GM12878 (cell line): Measurements from ENCODE around the gene ELP4. TPM values are rescaled to one million over a fixed set of nuclear protein-coding genes. Genes with fewer than 3 reads are reported as not detected.

ENCODE experiments used
- ATAC-seq: fragments of 200-7000 bp; cut with Tn5 transposase; 3 replicates; pipeline ENCODE4 v1.9.1; 2020; ENCODE audit warnings: mild to moderate bottlenecking, moderate library complexity
- BruUV-seq: library from RNA; stranded (reverse); fragments of 400-500 nt; replicated peaks from 2 replicates; lab custom pipeline; 2021; lab: Mats Ljungman, UMichigan
- CTCF ChIA-PET: fragments of 300-600 bp; sonication (Branson Sonifier 250); formaldehyde crosslinking; extraction: SDS; loops from one replicate; lab custom pipeline; 2021; ENCODE audit warnings: inconsistent platforms; lab: Yijun Ruan, JAX
- POLR2A ChIA-PET: fragments of 350-600 bp; formaldehyde crosslinking; extraction: SDS; loops from one replicate; lab custom pipeline; 2021; ENCODE audit warnings: inconsistent platforms; lab: Charles Lee
- RAD21 ChIA-PET: fragments of 300-600 bp; sonication (Branson Sonifier 250); formaldehyde crosslinking; loops from one replicate; lab custom pipeline; 2023; ENCODE audit warnings: antibody characterized with exemption; ENCODE audit not compliant: unreplicated experiment; lab: Charles Lee
- SMC1A ChIA-PET: fragments of 300-600 bp; sonication (Branson Sonifier 250); formaldehyde crosslinking; loops from one replicate; lab custom pipeline; 2023; ENCODE audit not compliant: unreplicated experiment, uncharacterized antibody; lab: Charles Lee
- DNase-seq: peaks from one replicate; pipeline ENCODE4 v3.0.0-alpha.2; 2011; ENCODE audit warnings: low read depth, low spot score
- FAIRE-seq: peaks from 3 replicates; lab custom pipeline; 2011; peaks lifted over from hg19 to GRCh38; lab: Jason Lieb, UNC
- H2AFZ ChIP-seq: 2 replicates; pipeline ENCODE4 v1.6.0; 2011; ENCODE audit warnings: low read depth, low read length, control low read depth; ENCODE audit not compliant: control insufficient read depth
- H3K27ac ChIP-seq: 2 replicates; pipeline ENCODE4 v1.5.1; 2011; ENCODE audit warnings: control low read depth; ENCODE audit not compliant: control insufficient read depth, insufficient read depth
- H3K27me3 ChIP-seq, 2 experiments: replicated peaks in 1 of 2; 2 replicates each; pipeline versions ENCODE4 v1.6.0 to v1.6.1; 2011; ENCODE audit warnings: low read length in 1 of 2; ENCODE audit not compliant: control insufficient read depth in 2 of 2, insufficient read depth in 2 of 2
- H3K36me3 ChIP-seq, 2 experiments: 2 replicates each; pipeline ENCODE4 v1.5.1; 2011; ENCODE audit warnings: low read length in 1 of 2; ENCODE audit not compliant: control insufficient read depth in 2 of 2, insufficient read depth in 2 of 2
- H3K4me1 ChIP-seq: 2 replicates; pipeline ENCODE4 v1.6.1; 2011; ENCODE audit warnings: mild to moderate bottlenecking, low read length, moderate library complexity, mixed read lengths; ENCODE audit not compliant: control insufficient read depth, insufficient read depth
- H3K4me2 ChIP-seq: 2 replicates; pipeline ENCODE4 v1.6.0; 2011; ENCODE audit warnings: control low read depth; ENCODE audit not compliant: control insufficient read depth, insufficient read depth
- H3K4me3 ChIP-seq: fragments of 200-600 bp; sonication (generic); 2 replicates; pipeline ENCODE4 v1.5.1; 2016
- H3K79me2 ChIP-seq: 2 replicates; pipeline ENCODE4 v1.6.0; 2011; ENCODE audit warnings: low read length; ENCODE audit not compliant: control insufficient read depth, insufficient read depth
- H3K9ac ChIP-seq: 2 replicates; pipeline ENCODE4 v1.8.0; 2011; ENCODE audit warnings: low read length, control low read depth, mixed read lengths; ENCODE audit not compliant: control insufficient read depth, insufficient read depth
- H3K9me3 ChIP-seq: replicated peaks from 3 replicates; pipeline ENCODE4 v1.5.1; 2011; ENCODE audit warnings: mild to moderate bottlenecking, low read length; ENCODE audit not compliant: control insufficient read depth, insufficient read depth
- H4K20me1 ChIP-seq: 2 replicates; pipeline ENCODE4 v1.6.0; 2011; ENCODE audit not compliant: control insufficient read depth, insufficient read depth
- FOXK2 ChIP-seq: fragments of 450-650 bp; IDR thresholded peaks from 2 replicates; pipeline ENCODE4 v1.6.1; 2017; ENCODE audit warnings: mild to moderate bottlenecking, moderate library complexity
- IRF4 ChIP-seq: IDR thresholded peaks from 2 replicates; pipeline ENCODE4 v1.6.1; 2011; ENCODE audit warnings: low read depth, low read length
- NRF1 ChIP-seq: conservative IDR thresholded peaks from 2 replicates; pipeline ENCODE4 v1.6.1; 2011; ENCODE audit warnings: mild to moderate bottlenecking, low read depth, low read length, improper control_type of control experiment
- SIN3A ChIP-seq: IDR thresholded peaks from 2 replicates; pipeline ENCODE4 v1.6.1; 2012; ENCODE audit warnings: low read depth, low read length, improper control_type of control experiment
- SMARCA5 ChIP-seq: fragments of 450-650 bp; IDR thresholded peaks from 2 replicates; pipeline ENCODE4 v1.6.1; 2017; ENCODE audit warnings: mild to moderate bottlenecking
- TARDBP ChIP-seq: IDR thresholded peaks from 2 replicates; pipeline ENCODE4 v1.6.1; 2016; ENCODE audit warnings: borderline replicate concordance
- TCF12 ChIP-seq: IDR thresholded peaks from 2 replicates; pipeline ENCODE4 v1.6.1; 2011; ENCODE audit warnings: low read depth, mild to moderate bottlenecking, low read length
- ZBED1 ChIP-seq: IDR thresholded peaks from 2 replicates; pipeline ENCODE4 v1.6.1; 2016; ENCODE audit warnings: borderline replicate concordance
- ZNF384 ChIP-seq: IDR thresholded peaks from 2 replicates; pipeline ENCODE4 v1.6.1; 2012; ENCODE audit warnings: low read depth, mild to moderate bottlenecking, low read length, improper control_type of control experiment, borderline replicate concordance
- ZZZ3 ChIP-seq: IDR thresholded peaks from 2 replicates; pipeline ENCODE4 v1.6.1; 2011; ENCODE audit warnings: low read depth; ENCODE audit not compliant: control insufficient read depth, insufficient read length
- WGBS: methylation state at CpG from one replicate; pipeline ENCODE4 v1.1.6; 2016; ENCODE audit warnings: low lambda C conversion rate; ENCODE audit not compliant: insufficient replicate concordance, insufficient coverage; ENCODE audit errors: missing lambda C conversion rate; 5-methylcytosine and 5-hydroxymethylcytosine counted together
- in situ Hi-C: fragments of 300-500 bp; cut with MboI; formaldehyde crosslinking; loops from 9 replicates; pipeline ENCODE4 v1.14.3; 2018; ENCODE audit warnings: mixed read lengths
- intact Hi-C: fragments of 100-400 bp; cut with micrococcal nuclease; formaldehyde crosslinking; loops from one replicate; pipeline ENCODE4 v1.14.2; 2022; ENCODE audit not compliant: unreplicated experiment
- polyA plus RNA-seq, 11 experiments: library from polyadenylated mRNA; depleted of rRNA in 4 of 11; unstranded in 6 of 11; stranded (reverse) in 5 of 11; fragments of >200 nt; fragmentation: Nextera tagmentation in 4 of 11; fragmentation: Illumina TruSeq in 1 of 11; extraction: Ambion mirVana in 4 of 11; extraction: Trizol in 1 of 11; gene quantifications; 1 replicate in 1 of 11; 2 replicates in 10 of 11; pipeline versions ENCODE4 v1.2.1 to v1.2.3, GENCODE V29; 2011 to 2016; ENCODE audit warnings: inconsistent platforms in 2 of 11, missing spikeins in 2 of 11, low read depth in 1 of 11
- total RNA-seq, 4 experiments: library from RNA; depleted of rRNA in 3 of 4; stranded (reverse); fragments of >200 nt in 3 of 4; fragmentation: Illumina TruSeq in 1 of 4; extraction: Trizol in 1 of 4; gene quantifications; 2 replicates each; pipeline versions ENCODE4 v1.2.1 to v1.2.3, GENCODE V29; 2013 to 2021
- TF ChIP-seq, protein P1 (sequence below): IDR thresholded peaks from 2 replicates; pipeline ENCODE4 v1.6.1; 2012; ENCODE audit warnings: low read length, inconsistent platforms
- TF ChIP-seq, protein P2 (sequence below): IDR thresholded peaks from 2 replicates; pipeline ENCODE4 v1.6.1; 2011; ENCODE audit warnings: low read depth, mild to moderate bottlenecking, low read length, moderate library complexity, borderline replicate concordance; ENCODE audit errors: extremely low read depth
- TF ChIP-seq, protein P3 (sequence below): fragments of 450-650 bp; formaldehyde crosslinking; IDR thresholded peaks from 2 replicates; pipeline ENCODE4 v1.4.0; 2020; ENCODE audit warnings: mild to moderate bottlenecking, moderate library complexity
- TF ChIP-seq, protein P4 (sequence below): fragments of 450-650 bp; IDR thresholded peaks from 2 replicates; pipeline ENCODE4 v1.6.1; 2018; ENCODE audit warnings: borderline replicate concordance, mild to moderate bottlenecking; ENCODE audit not compliant: partially characterized antibody

Gene ELP4
- total and polyA plus RNA-seq, 10 of the 15 experiments (the other 5 are each of a cell fraction or from before 2014, with no cell fraction given): 17.7 to 36.1 (median 27.0) TPM

DNA sequence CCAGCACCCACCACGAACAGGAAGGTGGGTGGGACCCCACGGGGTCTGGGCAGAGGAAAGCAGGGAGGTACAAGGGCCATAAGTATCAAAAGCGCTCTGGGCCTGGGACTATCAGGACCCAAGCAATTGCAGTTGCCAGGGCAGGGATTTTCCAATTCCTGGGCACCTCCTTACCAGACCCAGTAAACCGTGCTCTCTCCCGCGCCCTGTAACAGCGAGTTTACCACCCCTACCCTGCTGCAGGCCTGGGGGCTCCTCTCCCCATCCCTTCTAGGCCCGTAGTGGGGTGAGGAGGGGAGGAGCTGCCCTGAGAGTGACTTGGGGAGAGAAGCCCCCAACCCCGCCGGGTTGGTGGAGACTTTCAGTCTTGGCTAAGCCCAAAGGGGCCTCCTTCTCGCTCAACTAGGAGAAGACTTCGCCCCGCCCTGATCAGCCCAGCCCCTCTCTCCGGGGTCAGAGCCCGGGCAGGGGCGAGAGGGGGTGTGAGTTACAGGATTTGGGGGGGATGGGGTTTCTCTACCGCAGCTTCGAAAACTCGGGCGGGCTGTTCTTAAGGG lies 296.1 kb downstream of the ELP4 start (continued):
- TF ChIP-seq, protein P1, sequence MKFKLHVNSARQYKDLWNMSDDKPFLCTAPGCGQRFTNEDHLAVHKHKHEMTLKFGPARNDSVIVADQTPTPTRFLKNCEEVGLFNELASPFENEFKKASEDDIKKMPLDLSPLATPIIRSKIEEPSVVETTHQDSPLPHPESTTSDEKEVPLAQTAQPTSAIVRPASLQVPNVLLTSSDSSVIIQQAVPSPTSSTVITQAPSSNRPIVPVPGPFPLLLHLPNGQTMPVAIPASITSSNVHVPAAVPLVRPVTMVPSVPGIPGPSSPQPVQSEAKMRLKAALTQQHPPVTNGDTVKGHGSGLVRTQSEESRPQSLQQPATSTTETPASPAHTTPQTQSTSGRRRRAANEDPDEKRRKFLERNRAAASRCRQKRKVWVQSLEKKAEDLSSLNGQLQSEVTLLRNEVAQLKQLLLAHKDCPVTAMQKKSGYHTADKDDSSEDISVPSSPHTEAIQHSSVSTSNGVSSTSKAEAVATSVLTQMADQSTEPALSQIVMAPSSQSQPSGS: no peak

DNA sequence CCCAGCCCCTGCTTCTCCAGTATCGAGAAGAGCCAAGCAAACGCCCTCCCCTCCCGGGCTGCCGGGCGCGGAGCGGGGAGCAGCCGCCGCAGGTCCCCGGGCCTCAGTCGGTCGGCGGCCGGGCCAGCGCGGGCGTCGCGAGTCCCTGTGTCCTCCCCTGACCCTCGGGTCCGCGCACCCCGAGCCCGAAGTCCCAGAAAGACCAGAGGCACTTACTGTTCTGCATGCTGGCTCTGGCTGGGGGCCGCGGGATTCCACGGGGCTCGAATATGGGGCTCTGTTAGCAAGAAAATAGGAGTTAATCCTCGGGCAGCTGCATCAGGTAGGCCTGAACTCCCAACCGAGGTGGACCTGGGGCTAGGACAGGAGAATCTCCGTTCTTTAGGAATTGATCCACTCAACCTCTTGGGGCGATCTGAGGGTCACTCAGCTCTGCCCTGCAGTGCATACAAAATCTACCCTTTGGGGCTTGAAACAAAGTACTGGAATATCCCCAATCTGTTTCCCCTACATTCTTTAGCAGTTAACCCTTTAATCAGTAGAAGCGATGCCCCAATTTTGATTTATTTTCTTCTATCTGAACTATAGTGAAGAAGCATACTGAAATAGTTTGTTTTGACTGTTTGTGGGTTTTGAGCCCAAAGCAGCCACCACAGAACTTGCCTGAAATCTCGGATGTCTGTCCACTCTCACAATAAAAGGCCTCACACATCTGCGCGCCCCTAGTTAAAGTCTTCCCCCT lies 296.8 kb downstream of the ELP4 start:
- Histone ChIP-seq H3K4me1 (peaks cover 9% of the 10 kb centered on the region; the same call in 1 of the 2 replicates), H4K20me1 (no peaks in the 10 kb centered on the region), H3K4me3 (no peak overlapping the region), H3K27ac (no peak overlapping the region), H3K4me2 (no peak overlapping the region), H2AFZ (no peak overlapping the region), H3K79me2 (no peaks in the 10 kb centered on the region), H3K9me3 (no peaks in the 10 kb centered on the region; the same call in 2 of the 3 replicates), H3K9ac (no peak overlapping the region), H3K36me3 (no peaks in the 10 kb centered on the region), H3K27me3 (peaks cover 36 to 65% of the 10 kb centered on the region in 2 experiments)
- intact Hi-C loops: loop anchor here (10.0 kb wide), 1 partner anchor 162 kb away; no protein-coding TSS in a partner anchor
- DNase-seq (no peak), FAIRE-seq (no peak), ATAC-seq (no peak)
- RAD21 ChIA-PET: no interaction called here
- CTCF ChIA-PET: no interaction called here
- SMC1A ChIA-PET: no interaction called here
- no TSS peak for BruUV-seq
- POLR2A ChIA-PET: no interaction called here
- 31% methylated on average over 33 of the region's 36 CpGs for WGBS
- in situ Hi-C loops: no loop called here
- TF ChIP-seq FOXK2 (no peak), TARDBP (no peak), TCF12 (no peak), ZBED1 (no peak), SIN3A (no peak), ZNF384 (no peak), SMARCA5 (no peak), NRF1 (no peak), IRF4 (no peak), ZZZ3 (no peak)
- TF ChIP-seq, protein P2, sequence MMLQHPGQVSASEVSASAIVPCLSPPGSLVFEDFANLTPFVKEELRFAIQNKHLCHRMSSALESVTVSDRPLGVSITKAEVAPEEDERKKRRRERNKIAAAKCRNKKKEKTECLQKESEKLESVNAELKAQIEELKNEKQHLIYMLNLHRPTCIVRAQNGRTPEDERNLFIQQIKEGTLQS: no peak
- TF ChIP-seq, protein P3, sequence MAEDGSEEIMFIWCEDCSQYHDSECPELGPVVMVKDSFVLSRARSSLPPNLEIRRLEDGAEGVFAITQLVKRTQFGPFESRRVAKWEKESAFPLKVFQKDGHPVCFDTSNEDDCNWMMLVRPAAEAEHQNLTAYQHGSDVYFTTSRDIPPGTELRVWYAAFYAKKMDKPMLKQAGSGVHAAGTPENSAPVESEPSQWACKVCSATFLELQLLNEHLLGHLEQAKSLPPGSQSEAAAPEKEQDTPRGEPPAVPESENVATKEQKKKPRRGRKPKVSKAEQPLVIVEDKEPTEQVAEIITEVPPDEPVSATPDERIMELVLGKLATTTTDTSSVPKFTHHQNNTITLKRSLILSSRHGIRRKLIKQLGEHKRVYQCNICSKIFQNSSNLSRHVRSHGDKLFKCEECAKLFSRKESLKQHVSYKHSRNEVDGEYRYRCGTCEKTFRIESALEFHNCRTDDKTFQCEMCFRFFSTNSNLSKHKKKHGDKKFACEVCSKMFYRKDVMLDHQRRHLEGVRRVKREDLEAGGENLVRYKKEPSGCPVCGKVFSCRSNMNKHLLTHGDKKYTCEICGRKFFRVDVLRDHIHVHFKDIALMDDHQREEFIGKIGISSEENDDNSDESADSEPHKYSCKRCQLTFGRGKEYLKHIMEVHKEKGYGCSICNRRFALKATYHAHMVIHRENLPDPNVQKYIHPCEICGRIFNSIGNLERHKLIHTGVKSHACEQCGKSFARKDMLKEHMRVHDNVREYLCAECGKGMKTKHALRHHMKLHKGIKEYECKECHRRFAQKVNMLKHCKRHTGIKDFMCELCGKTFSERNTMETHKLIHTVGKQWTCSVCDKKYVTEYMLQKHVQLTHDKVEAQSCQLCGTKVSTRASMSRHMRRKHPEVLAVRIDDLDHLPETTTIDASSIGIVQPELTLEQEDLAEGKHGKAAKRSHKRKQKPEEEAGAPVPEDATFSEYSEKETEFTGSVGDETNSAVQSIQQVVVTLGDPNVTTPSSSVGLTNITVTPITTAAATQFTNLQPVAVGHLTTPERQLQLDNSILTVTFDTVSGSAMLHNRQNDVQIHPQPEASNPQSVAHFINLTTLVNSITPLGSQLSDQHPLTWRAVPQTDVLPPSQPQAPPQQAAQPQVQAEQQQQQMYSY: no peak
- TF ChIP-seq, protein P4, sequence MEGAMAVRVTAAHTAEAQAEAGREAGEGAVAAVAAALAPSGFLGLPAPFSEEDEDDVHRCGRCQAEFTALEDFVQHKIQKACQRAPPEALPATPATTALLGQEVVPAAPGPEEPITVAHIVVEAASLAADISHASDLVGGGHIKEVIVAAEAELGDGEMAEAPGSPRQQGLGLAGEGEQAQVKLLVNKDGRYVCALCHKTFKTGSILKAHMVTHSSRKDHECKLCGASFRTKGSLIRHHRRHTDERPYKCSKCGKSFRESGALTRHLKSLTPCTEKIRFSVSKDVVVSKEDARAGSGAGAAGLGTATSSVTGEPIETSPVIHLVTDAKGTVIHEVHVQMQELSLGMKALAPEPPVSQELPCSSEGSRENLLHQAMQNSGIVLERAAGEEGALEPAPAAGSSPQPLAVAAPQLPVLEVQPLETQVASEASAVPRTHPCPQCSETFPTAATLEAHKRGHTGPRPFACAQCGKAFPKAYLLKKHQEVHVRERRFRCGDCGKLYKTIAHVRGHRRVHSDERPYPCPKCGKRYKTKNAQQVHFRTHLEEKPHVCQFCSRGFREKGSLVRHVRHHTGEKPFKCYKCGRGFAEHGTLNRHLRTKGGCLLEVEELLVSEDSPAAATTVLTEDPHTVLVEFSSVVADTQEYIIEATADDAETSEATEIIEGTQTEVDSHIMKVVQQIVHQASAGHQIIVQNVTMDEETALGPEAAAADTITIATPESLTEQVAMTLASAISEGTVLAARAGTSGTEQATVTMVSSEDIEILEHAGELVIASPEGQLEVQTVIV: no peak
